Lung (tissue), 12 donors: ENCODE results near the gene TMC5. TPM values are rescaled to one million over a fixed set of nuclear protein-coding genes. Genes with fewer than 3 reads are reported as not detected.

Experiments used
- ATAC-seq: fragments of 200-7000 bp; cut with Tn5 transposase; one replicate; pipeline ENCODE4 v1.9.1; 2020; ENCODE audit warnings: moderate number of reproducible peaks; ENCODE audit not compliant: insufficient read depth, low FRiP score
- DNase-seq, 3 donors: peaks; one replicate each; pipeline ENCODE4 v3.0.0-alpha.2; 2013 to 2017
- H3K27ac ChIP-seq, 2 donors: one replicate each; pipeline ENCODE4 v1.5.1; 2013; ENCODE audit warnings: mild to moderate bottlenecking in 2 of 2, moderate library complexity in 2 of 2, control low read depth in 1 of 2, inconsistent platforms in 1 of 2, low read depth in 1 of 2, low read length in 1 of 2
- H3K27me3 ChIP-seq, 3 donors: one replicate each; pipeline ENCODE4 v1.5.1; 2013; ENCODE audit warnings: low read length in 2 of 3; ENCODE audit not compliant: control insufficient read depth in 3 of 3, insufficient read depth in 3 of 3
- H3K36me3 ChIP-seq, 4 donors: one replicate each; pipeline ENCODE4 v1.5.1; 2013; ENCODE audit warnings: low read length in 4 of 4, mild to moderate bottlenecking in 1 of 4, moderate library complexity in 1 of 4; ENCODE audit not compliant: control insufficient read depth in 4 of 4, insufficient read depth in 4 of 4
- H3K4me1 ChIP-seq, 5 donors: one replicate each; pipeline ENCODE4 v1.5.1; 2013; ENCODE audit warnings: low read length in 5 of 5, mild to moderate bottlenecking in 2 of 5, moderate library complexity in 1 of 5; ENCODE audit not compliant: control insufficient read depth in 5 of 5, insufficient read depth in 5 of 5
- H3K4me3 ChIP-seq: one replicate; pipeline ENCODE4 v1.5.1; 2013; ENCODE audit warnings: mild to moderate bottlenecking, control low read depth, moderate library complexity
- H3K9ac ChIP-seq, 2 donors: one replicate each; pipeline ENCODE4 v1.5.1; 2013; ENCODE audit warnings: low read length in 2 of 2, control low read depth in 1 of 2; ENCODE audit not compliant: insufficient read depth in 1 of 2
- H3K9me3 ChIP-seq, 4 donors: one replicate each; pipeline ENCODE4 v1.5.1; 2013; ENCODE audit warnings: low read length in 3 of 4, mild to moderate bottlenecking in 1 of 4, moderate library complexity in 1 of 4; ENCODE audit not compliant: control insufficient read depth in 4 of 4, insufficient read depth in 3 of 4
- CTCF ChIP-seq: IDR thresholded peaks from 2 replicates; pipeline ENCODE4 v1.5.1; 2012; ENCODE audit warnings: mild to moderate bottlenecking; ENCODE audit errors: control extremely low read depth, extremely low read depth
- WGBS, 2 donors: extraction: QIAGEN DNeasy Blood & Tissue Kit; methylation state at CpG; one replicate each; pipeline ENCODE4 v1.1.7; 2013; 5-methylcytosine and 5-hydroxymethylcytosine counted together
- polyA plus RNA-seq, 2 donors: library from polyadenylated mRNA; stranded (reverse); fragments of 200-250 nt; gene quantifications; one replicate each; pipeline ENCODE4 v1.2.1, GENCODE V29; 2013
- total RNA-seq, 2 donors: library from RNA; depleted of rRNA in 1 of 2; stranded (reverse); fragments of >200 nt in 1 of 2; gene quantifications; one replicate each; pipeline ENCODE4 v1.2.1, GENCODE V29; 2014 to 2021
- donor health status: control.
- donor health status: control.
- donor health status: Bipolar disorder and iron deficiency.
- donor health status: healthy.
- donor health status: DM: yes; HTN: yes; CAD: no.

TMC5 gene
- total and polyA plus RNA-seq, 4 donors = 43.2 to 129 (median 53.4) TPM

- H3K36me3 ChIP-seq = peaks cover 0 to 5% (median 0%) of the 10 kb centered on the region in 4 donors
Observed at GRCh38 chr16:19463468-19464315, 46.0 kb downstream of the TMC5 start.

GRCh38 chr16:19468300-19468699 lies 50.6 kb downstream of the TMC5 start:
- ATAC-seq = no peak
- H3K36me3 ChIP-seq = peaks cover 0 to 8% (median 0%) of the 10 kb centered on the region in 4 donors
- H3K27me3 ChIP-seq = no peaks in the 10 kb centered on the region
- no peak for TF ChIP-seq CTCF
- H3K4me3 ChIP-seq = no peak overlapping the region
- DNase-seq = no peak
- no peak overlapping the region for H3K27ac ChIP-seq
- H3K4me1 ChIP-seq = no peaks in the 10 kb centered on the region
- H3K9me3 ChIP-seq = peaks cover 0 to 3% (median 0%) of the 10 kb centered on the region in 4 donors
- WGBS, 2 donors = 94 to 95% methylated on average over 3 of the region's 3 CpGs
- H3K9ac ChIP-seq = no peak overlapping the region

More at GRCh38 chr16:19463468-19464315, 46.0 kb downstream of the TMC5 start:
- DNase-seq (no peak), ATAC-seq (no peak)
- WGBS, 2 donors = 88 to 91% methylated on average over 12 of the region's 12 CpGs
- no peak for TF ChIP-seq CTCF
- H3K4me3 ChIP-seq = no peak overlapping the region
- peaks cover 0 to 2% (median 0%) of the 10 kb centered on the region in 4 donors for H3K9me3 ChIP-seq
- no peaks in the 10 kb centered on the region for H3K27me3 ChIP-seq
- H3K9ac ChIP-seq = no peak overlapping the region
- H3K4me1 ChIP-seq = no peaks in the 10 kb centered on the region
- H3K27ac ChIP-seq = no peak overlapping the region

- Histone ChIP-seq H3K4me3 (no peak overlapping the region), H3K9me3 (peaks cover 0 to 3% (median 0%) of the 10 kb centered on the region in 4 donors), H3K27ac (no peak overlapping the region), H3K36me3 (peaks cover 0 to 9% (median 0%) of the 10 kb centered on the region in 4 donors), H3K27me3 (no peaks in the 10 kb centered on the region), H3K9ac (no peak overlapping the region), H3K4me1 (no peaks in the 10 kb centered on the region)
- no peak for TF ChIP-seq CTCF
- no peak for ATAC-seq
- no peak for DNase-seq
- 81 to 92% methylated on average over 6 of the region's 6 CpGs for WGBS, 2 donors
Observed at GRCh38 chr16:19472482-19472881, 54.8 kb downstream of the TMC5 start.
